Activated CD8-positive, alpha-beta memory T cell treated with anti-CD3 and anti-CD28 coated beads for 1 hour (primary cell): Measurements from ENCODE around the gene WDR47.
"Not testable (repeated sequence)": the region's sequence is repeated elsewhere in the genome, so short reads cannot be mapped to it uniquely, and the experiment has no call there.

ENCODE experiments used
- DNase-seq, 2 donors: peaks; one replicate each; pipeline ENCODE4 v3.0.0-alpha.2; 2020; ENCODE audit warnings: low read depth in 1 of 2; ENCODE audit errors: extremely low read depth in 1 of 2

Gene WDR47

GRCh38 chr1:108963052-108963686 is 78.7 kb downstream of the WDR47 start, which contains the start of gene CLCC1:
TSS of gene CLCC1 (minus strand) at chr1:108963484. CDS start at chr1:108950437, 13,047 bp downstream.
- DNase-seq = peak; percentile 74 to 84

DNA sequence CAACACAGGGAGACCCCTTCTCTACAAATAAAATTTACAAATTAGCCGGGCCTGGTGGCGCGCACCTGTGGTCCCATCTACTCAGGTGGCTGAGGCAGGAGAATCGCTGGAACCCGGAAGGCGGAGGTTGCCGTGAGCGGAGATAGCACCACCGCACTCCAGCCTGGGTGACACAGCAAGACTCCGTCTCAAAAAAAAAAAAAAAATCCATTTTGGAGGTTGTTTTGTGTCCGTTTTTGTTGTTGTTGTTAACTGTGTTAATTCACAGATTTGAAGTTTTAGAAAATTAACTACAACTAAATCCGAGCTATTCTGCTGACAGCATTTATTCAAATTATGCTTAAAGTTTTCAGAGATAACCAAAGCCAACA is 79.2 kb downstream of the WDR47 start:
- DNase-seq = peak in 1 of 2 donors; percentile 12

- no peak for DNase-seq
Observed at GRCh38 chr1:108961752-108962486, 80.0 kb downstream of the WDR47 start.

DNA sequence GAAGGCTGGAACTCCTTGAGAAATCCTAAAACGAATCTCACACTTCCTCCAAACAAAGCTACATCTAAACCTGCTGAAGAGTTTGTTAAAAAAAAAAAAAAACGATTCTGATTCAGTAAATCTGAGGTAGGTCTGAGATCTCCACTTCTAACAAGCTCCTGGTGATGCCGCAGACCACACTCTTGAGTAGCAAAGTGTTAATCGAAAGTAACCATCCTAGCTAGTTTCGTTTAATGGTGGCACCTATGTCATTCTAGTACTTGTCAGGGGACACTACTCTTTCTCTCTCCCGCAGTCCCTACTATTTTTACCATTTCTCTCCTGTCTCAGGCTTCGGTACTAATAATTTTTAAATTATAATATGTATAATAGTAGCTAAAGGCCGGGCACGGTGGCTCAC is 80.7 kb downstream of the WDR47 start:
- DNase-seq = no peak

DNA sequence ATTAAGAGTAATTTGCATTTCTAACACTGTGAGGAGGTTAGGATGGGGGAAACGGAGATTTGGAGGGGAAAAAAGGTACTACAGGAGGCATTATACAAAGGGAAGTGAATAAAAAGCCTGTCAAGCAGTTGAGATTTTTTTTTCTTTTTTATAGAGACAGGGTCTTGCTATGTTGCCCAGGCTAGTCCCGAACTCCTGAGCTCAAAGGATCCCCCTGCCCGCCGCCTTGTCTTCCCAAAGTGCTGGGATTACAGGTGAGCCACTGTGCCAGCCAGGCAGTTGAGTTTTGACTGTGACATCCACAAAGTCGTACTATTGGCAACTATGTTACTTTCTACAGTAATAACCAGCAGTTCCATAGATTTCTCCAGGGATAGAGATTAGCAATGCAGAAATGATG is 81.2 kb downstream of the WDR47 start:
- DNase-seq = no peak

- DNase-seq = no peak
Observed at GRCh38 chr1:108957888-108958287, 84.0 kb downstream of the WDR47 start.

GRCh38 chr1:108955881-108956280 is 86.0 kb downstream of the WDR47 start:
- DNase-seq = no peak

DNA sequence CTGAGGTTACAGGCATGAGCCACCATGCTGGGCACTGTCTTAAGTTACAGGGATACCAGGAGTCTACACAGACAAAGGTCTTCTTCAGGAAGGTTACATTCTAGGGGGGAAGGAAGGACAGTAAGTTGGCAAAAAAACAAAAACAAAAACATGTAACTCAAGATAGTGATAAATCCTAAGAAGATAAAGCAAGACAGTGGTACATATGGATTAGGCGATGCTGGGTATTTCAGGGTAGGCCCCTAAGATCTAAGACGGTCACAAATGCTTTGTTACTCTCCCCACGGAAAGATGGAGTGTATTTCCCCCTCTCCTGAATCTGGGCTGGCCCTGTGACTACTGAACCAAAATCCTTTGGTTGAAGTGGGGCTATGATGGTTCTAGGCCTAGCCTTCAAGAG is 86.8 kb downstream of the WDR47 start:
- no peak for DNase-seq

- DNase-seq = no peak
Observed at GRCh38 chr1:108953452-108953851, 88.5 kb downstream of the WDR47 start.

DNA sequence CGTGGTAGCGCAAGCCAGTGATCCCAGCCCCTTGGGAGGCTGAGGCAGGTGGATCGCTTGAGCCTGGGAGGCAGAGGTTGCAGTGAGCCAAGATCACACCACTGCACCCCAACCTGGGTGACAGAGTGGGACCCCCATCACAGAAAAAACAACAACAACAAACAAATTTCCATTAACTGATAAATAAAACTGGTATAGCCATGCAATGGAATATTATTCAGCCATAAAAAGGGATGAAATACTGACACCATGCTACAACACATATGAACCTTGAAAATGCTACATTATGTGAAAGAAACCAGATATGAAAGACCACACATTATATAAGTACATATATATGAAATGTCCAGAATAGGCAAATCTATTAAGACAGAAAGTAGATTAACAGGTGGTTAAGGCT is 90.7 kb downstream of the WDR47 start:
- DNase-seq = no peak

DNA sequence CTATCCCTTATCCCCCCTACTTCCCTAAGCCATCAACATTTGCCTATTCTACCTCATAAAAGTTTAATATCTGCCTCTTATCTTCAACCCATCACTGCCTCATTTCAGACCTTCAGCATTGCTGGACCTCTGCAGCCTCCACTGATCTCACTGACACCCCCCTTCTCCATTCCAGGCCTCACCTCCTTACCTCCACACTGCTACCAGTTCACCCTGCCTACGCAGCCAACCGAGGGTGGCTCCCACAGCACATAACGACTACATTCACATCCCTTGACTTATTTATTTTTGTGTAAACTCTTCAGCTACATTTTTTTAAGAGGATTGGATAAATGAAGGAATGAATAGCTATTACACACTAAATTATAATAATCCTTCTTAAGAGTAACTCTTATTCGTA is 92.9 kb downstream of the WDR47 start:
- no peak for DNase-seq

- DNase-seq = no peak
Observed at GRCh38 chr1:108947871-108948525, 93.9 kb downstream of the WDR47 start.

- no peak for DNase-seq
Observed at GRCh38 chr1:108936170-108936569, 105.7 kb downstream of the WDR47 start.

GRCh38 chr1:108933944-108934343 is 108.0 kb downstream of the WDR47 start:
- no peak for DNase-seq

GRCh38 chr1:108927565-108927964 is 114.3 kb downstream of the WDR47 start:
- DNase-seq = not testable (repeated sequence)

DNA sequence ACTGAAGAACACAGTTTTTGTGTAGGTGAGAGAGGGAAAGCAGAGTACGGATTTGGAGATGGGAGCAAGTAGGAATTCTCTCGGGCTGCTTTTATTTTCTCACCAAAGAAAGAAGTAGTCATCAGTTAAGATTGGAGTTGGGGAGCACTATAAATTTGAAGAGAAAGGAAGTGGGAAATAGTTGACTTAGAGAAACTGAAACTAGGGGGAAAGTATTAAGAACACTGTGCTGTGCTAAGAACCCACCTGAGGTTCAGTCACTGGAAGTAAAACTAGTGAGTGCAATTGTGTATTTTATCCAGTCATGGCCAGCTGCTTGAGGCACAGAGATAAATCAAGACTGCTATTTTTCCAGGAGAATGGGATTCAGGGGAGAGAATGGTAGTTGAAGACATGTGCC is 116.0 kb downstream of the WDR47 start:
- no peak for DNase-seq
